Colonic mucosa (tissue), 4 donors: ENCODE results near the gene CASTOR1. TPM values are rescaled to one million over a fixed set of nuclear protein-coding genes. Genes with fewer than 3 reads are reported as not detected.

Experiments
- DNase-seq: peaks from one replicate; pipeline ENCODE4 v3.0.0-alpha.2; 2020
- H3K27ac ChIP-seq: fragments of 200-600 bp; one replicate; pipeline ENCODE4 v1.8.0; 2021
- H3K27me3 ChIP-seq: fragments of 200-600 bp; one replicate; pipeline ENCODE4 v1.8.0; 2021
- H3K36me3 ChIP-seq: fragments of 200-600 bp; one replicate; pipeline ENCODE4 v1.8.0; 2021
- H3K4me1 ChIP-seq: fragments of 200-600 bp; one replicate; pipeline ENCODE4 v1.8.0; 2021; ENCODE audit warnings: mild to moderate bottlenecking
- H3K4me3 ChIP-seq: fragments of 200-600 bp; one replicate; pipeline ENCODE4 v1.8.0; 2021
- H3K9ac ChIP-seq, 2 donors: one replicate each; pipeline ENCODE4 v1.7.0; 2013; ENCODE audit warnings: control low read depth in 2 of 2, low read depth in 2 of 2, low read length in 2 of 2
- H3K9me3 ChIP-seq: fragments of 200-600 bp; one replicate; pipeline ENCODE4 v1.8.0; 2021
- intact Hi-C: fragments of 100-400 bp; cut with DNase I; formaldehyde crosslinking; loops from one replicate; pipeline ENCODE4 v1.14.1; 2022
- total RNA-seq, 2 donors: library from RNA; stranded (reverse); fragmentation: NEBNext Ultra II Directional in 1 of 2; extraction: Animal tissue kit (Norgen Biotek cat#: 25700) in 1 of 2; gene quantifications; one replicate each; pipeline ENCODE4 v1.2.1, GENCODE V29; 2021
- TF ChIP-seq, protein P1 (sequence below): fragments of 200-600 bp; IDR thresholded peaks from one replicate; pipeline ENCODE4 v1.8.0; 2022; ENCODE audit warnings: antibody characterized with exemption, mild to moderate bottlenecking
- donor health status: healthy.
- donor health status: DM: no; HTN: no; CAD: no.
- donor health status: DM: no; HTN: no; CAD: no.

Gene CASTOR1
- total RNA-seq, 2 donors from 2014 or later: 4.5 to 5.0 TPM

DNA sequence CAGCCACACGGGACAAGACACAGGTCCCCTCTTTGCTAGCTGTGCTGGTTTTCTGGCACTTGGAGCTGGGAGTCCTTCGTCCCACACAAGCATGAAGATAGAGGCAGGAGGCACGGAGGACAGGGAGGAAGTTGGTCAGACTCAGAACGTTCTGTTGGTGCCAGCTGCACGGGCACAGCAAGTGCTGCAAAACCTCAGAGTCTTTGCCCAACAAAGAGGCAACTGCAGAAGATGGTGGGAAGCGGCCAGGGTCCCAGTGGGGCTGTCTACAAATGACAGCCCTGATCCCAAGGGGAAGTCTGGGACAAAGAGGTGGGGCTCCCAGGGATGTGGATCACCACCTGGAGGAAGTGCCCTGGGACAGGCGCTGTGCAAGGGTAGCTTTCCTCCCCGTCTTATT, 13.3 kb downstream of the CASTOR1 start:
- H3K27ac ChIP-seq: no peak overlapping the region
- intact Hi-C loops: no loop called here

DNA sequence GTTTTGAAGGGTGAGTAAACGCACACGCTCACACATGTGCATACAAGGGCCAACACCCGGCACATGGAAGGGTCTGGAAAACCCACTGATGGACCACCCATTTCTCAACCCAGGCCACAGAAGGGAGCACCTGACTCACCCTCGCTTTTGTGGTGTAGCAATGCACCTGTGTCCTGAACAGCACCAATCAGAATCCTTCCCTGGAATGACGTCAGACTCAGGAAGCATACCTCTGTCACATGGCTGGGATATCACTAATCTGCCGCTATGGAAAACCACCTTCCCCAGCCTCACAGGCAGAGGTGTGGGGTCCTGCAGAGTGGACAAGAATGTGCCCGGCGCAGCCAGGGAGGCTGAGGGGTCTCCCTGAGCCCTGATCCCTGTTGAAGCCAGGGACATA, 13.7 kb downstream of the CASTOR1 start:
- DNase-seq: no peak
- Histone ChIP-seq H3K4me1 (no peaks in the 10 kb centered on the region), H3K9ac (no peak overlapping the region), H3K27me3 (no peaks in the 10 kb centered on the region), H3K4me3 (no peak overlapping the region), H3K36me3 (no peaks in the 10 kb centered on the region), H3K9me3 (no peaks in the 10 kb centered on the region), H3K27ac (no peak overlapping the region)
- TF ChIP-seq, protein P1, sequence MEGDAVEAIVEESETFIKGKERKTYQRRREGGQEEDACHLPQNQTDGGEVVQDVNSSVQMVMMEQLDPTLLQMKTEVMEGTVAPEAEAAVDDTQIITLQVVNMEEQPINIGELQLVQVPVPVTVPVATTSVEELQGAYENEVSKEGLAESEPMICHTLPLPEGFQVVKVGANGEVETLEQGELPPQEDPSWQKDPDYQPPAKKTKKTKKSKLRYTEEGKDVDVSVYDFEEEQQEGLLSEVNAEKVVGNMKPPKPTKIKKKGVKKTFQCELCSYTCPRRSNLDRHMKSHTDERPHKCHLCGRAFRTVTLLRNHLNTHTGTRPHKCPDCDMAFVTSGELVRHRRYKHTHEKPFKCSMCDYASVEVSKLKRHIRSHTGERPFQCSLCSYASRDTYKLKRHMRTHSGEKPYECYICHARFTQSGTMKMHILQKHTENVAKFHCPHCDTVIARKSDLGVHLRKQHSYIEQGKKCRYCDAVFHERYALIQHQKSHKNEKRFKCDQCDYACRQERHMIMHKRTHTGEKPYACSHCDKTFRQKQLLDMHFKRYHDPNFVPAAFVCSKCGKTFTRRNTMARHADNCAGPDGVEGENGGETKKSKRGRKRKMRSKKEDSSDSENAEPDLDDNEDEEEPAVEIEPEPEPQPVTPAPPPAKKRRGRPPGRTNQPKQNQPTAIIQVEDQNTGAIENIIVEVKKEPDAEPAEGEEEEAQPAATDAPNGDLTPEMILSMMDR: no peak
- intact Hi-C loops: no loop called here

More for the DNA sequence above, 13.3 kb downstream of the CASTOR1 start:
- H3K4me3 ChIP-seq: no peak overlapping the region
- TF ChIP-seq, protein P1: no peak
- H3K36me3 ChIP-seq: no peaks in the 10 kb centered on the region
- H3K9ac ChIP-seq: no peak overlapping the region
- no peaks in the 10 kb centered on the region for H3K4me1 ChIP-seq
- no peaks in the 10 kb centered on the region for H3K27me3 ChIP-seq
- H3K9me3 ChIP-seq: no peaks in the 10 kb centered on the region
- DNase-seq: no peak

DNA sequence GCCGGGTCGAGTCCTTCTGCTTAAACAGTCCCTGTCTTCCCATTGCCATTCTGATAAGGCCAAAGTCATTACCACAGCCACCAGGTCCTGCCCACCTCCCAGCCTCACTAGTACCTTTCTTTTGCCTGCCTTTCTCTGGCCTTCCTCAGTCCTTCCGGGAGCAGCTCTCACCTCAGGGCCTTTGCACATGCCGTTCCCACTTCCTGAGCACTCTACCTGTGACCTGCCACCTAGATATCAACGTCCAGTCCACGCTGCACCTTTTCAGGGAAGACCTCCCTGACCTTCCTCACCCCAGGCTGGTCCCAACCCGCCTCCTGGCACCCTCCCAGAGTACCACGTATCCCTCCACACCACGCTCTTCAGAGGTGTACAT, 14.9 kb downstream of the CASTOR1 start:
- TF ChIP-seq, protein P1: no peak
- Histone ChIP-seq H3K9me3 (no peaks in the 10 kb centered on the region), H3K4me1 (no peaks in the 10 kb centered on the region), H3K27ac (no peak overlapping the region), H3K36me3 (no peaks in the 10 kb centered on the region), H3K4me3 (no peak overlapping the region), H3K9ac (no peak overlapping the region), H3K27me3 (no peaks in the 10 kb centered on the region)
- no peak for DNase-seq
- intact Hi-C loops: no loop called here

DNA sequence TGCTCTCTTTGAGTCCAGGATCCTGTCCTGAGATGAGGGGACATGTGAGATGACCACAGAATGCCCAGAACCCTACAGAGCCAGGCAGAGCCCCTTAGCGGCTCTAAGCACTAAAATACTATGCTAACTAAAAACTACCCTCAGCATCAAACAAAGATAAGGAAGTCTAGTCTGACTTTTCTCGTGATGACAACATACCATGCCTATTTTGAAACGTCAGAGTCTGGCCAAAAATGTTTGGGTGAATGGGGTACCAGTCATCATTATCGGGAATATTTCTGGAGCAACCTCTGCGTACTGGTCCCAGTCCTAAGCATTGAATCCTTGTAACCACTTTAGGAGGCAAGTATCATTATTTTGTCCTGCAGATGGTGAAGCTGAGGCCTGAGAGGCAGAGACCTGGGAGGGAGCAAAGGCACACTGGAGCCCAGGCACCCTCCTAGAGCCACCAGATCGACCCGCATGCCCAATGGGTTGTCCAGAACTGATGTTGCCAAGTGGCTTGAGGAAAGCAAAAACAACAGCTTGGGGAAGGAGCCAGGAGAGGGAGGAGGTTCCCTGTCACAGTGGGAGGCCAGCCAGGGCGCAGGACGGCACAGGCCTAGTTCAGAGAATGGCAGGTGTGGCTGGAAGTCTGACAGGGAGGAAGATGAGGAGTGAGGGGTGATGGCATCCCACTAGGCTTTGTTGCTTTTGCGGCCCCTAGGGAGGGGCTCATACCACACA, 15.4 kb downstream of the CASTOR1 start:
- Histone ChIP-seq H3K27ac (no peak overlapping the region), H3K4me3 (no peak overlapping the region), H3K27me3 (no peaks in the 10 kb centered on the region), H3K4me1 (no peaks in the 10 kb centered on the region), H3K9me3 (no peaks in the 10 kb centered on the region), H3K9ac (no peak overlapping the region), H3K36me3 (no peaks in the 10 kb centered on the region)
- intact Hi-C loops: no loop called here
- TF ChIP-seq, protein P1: no peak
- DNase-seq: no peak

DNA sequence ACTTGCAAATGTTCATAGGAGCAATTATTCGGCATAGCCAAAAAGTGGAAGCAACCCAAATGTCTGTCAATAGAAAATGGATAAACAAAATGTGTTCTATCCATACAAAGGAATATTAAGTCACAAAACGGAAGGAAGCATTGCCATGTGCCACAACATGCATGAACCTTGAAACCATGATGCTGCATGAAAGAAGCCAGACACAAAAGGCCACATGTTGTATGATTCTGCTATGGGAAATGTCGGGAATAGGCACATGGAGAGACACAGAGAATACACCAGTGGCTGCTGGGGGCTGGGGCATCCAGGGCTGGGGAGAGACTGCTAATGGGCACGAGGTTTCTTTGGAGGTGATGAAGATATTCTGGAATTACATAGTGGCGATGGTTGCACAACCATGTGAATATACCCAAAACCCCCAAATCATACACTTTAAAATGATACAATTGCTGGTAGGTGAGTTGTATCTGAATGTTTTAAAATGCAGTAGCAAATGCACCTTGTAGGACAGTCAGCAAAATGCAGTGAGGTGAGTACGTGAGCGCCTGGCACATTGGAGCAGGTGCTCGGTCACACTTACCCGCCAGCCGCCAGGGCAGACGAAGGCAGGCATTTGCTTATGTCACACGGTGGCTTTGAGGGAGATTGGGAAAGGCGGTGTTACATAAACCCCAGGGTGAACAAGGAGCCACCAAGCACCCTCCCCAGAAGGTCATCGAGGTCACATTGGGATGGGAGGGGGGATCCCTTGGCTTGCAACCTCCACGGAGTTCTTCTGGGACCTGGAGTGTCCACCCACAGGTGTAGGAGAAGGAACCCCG, 16.3 kb downstream of the CASTOR1 start:
- Histone ChIP-seq H3K9me3 (no peaks in the 10 kb centered on the region), H3K36me3 (no peaks in the 10 kb centered on the region), H3K27ac (no peak overlapping the region), H3K4me1 (no peaks in the 10 kb centered on the region), H3K27me3 (no peaks in the 10 kb centered on the region), H3K9ac (no peak overlapping the region), H3K4me3 (no peak overlapping the region)
- intact Hi-C loops: no loop called here
- no peak for DNase-seq
- TF ChIP-seq, protein P1: no peak
